HG03064 (cell line): ENCODE results near the gene OSGEPL1.
"Not testable (repeated sequence)": the region's sequence is repeated elsewhere in the genome, so short reads cannot be mapped to it uniquely, and the experiment has no call there.

Source experiments
- ATAC-seq: cut with Tn5 transposase; IDR thresholded peaks from one replicate; pipeline ENCODE4 v1.9.1; 2021; ENCODE audit warnings: low read depth; ENCODE audit not compliant: unreplicated experiment

OSGEPL1 gene

DNA sequence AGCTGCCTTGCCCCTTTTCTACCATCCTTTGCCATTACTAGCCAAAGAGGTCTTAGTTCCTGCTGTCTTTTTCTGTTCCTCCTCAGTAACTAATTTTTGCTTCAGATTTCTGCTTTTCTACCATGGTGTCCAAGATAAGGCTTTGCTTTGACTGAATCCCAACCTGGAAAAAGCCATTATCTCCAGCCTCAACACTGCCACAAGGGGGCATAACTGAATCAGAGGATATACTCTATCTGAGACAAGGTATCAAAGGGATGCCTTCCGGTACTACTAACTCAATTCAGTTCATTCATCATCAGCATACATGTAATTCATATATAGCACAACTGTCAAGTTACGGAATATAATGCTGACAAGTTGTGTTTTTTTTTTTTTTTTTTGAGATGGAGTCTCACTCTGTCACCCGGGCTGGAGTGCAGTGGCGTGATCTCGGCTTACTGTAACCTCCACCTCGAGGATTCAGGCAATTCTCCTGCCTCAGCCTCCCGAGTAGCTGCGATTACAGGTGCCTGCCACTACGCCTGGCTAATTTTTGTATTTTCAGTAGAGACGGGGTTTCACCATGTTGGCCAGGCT lies 11.4 kb downstream of the OSGEPL1 start:
- no peak for ATAC-seq

DNA sequence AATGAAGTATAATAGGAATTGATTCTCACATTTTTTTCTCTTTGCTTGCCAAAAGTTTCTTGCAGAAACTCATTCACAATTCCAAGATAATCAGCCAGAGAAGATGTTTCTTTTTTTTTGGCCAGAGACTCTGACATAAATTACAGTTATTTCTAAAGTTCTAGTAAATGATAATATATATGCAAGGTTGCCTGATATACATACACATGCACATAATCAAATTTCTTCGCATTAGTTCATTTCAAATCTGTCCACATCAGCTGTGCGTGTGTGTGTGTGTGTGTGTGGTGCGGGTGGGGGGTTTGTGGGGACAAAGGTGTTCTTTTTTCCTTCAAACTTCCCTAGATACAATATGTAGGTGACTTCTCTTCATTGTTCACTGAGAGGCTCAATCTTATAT lies 33.2 kb downstream of the OSGEPL1 start:
- no peak for ATAC-seq

- ATAC-seq = no peak
Measured at GRCh38 chr2:189726849-189727248, 35.7 kb downstream of the OSGEPL1 start.

DNA sequence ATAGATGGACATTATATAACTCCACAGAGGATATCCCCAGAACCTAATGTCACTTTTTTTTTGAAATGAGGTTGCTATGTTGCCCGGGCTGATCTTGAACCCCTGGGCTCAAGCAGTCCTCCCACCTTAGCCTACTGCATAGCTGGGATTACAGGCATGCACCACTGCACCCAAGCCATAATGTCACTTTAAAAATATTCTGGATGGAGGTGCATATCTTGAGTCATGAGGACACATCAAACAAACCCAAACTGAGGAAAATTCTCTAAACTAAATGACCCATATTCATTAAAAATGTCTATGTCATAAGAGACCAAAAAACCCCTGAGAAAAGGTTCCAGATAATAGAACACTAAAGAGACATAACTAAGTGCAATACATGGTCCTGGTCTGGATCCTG lies 36.3 kb downstream of the OSGEPL1 start:
- no peak for ATAC-seq

DNA sequence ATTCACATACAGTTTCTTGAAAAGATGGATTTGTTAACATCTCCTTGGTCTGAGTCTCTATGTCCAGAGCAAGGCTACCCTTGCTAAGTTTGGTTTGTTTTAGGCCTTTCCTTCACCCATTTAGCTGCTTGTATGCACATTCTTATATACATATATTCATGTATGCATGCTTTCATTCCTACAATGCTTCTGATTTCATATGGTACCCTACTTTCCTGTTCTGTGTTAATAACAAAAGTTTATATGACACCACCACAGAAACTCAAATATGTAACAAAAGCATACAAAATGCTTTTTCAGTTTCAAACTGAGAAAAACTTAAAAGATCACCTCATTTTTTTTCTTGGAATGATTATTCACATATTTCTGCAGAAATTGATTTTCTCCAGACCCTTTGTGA lies 39.4 kb downstream of the OSGEPL1 start:
- ATAC-seq = no peak

GRCh38 chr2:189719571-189719970 lies 43.0 kb downstream of the OSGEPL1 start:
- no peak for ATAC-seq

- not testable (repeated sequence) for ATAC-seq
Measured at GRCh38 chr2:189717593-189717992, 45.0 kb downstream of the OSGEPL1 start.

DNA sequence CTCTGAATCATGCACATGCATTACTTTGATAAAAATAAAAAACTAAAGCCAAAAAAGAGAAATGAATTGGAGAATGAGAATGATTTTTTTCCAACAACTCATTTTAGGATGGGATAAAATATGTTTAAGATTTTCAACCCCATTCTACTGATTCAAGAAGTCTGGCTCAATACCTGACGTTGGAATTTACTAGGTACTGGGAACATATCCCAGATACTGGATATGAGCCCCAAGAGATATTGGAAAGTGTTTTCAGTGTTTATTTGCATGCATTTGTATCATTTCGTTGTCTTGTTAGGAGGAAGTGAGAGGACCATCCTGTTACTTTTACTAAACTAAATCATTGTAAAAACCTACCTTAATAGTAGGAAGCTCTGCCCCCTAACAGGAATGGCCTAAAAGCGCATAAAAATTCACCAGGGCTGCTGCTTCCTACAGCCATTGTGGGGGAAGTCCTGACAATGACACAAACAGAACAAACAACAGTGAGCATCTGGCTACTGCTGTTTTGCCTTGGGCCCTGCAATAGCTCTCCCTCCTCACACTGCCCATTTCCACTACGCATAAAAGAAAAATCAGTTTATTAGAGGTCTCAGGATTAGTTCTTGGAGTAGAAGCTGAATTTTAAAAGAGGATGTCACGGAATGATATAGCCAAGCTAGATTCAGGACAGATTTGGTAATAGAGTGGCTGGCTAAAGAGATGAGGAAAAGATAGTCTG lies 52.9 kb downstream of the OSGEPL1 start:
- ATAC-seq = no peak

GRCh38 chr2:189702071-189702470 lies 60.5 kb downstream of the OSGEPL1 start:
- ATAC-seq = no peak

GRCh38 chr2:189700681-189701080 lies 61.9 kb downstream of the OSGEPL1 start:
- no peak for ATAC-seq

- no peak for ATAC-seq
Measured at GRCh38 chr2:189698020-189698887, 64.3 kb downstream of the OSGEPL1 start.
